NCI-H1417 treated with DMSO at 0.1 percent for 48 hours (cell line): ENCODE measurements around the gene NANOG.
"Not testable (repeated sequence)": the region's sequence is repeated elsewhere in the genome, so short reads cannot be mapped to it uniquely, and the experiment has no call there.

ENCODE experiments used
- DNase-seq: peaks from one replicate; lab custom pipeline; 2025; lab: John Stamatoyannopoulos, UW

The NANOG gene

GRCh38 chr12:7806319-7806718 is 17.1 kb downstream of the NANOG start:
- not testable (repeated sequence) for DNase-seq

DNA sequence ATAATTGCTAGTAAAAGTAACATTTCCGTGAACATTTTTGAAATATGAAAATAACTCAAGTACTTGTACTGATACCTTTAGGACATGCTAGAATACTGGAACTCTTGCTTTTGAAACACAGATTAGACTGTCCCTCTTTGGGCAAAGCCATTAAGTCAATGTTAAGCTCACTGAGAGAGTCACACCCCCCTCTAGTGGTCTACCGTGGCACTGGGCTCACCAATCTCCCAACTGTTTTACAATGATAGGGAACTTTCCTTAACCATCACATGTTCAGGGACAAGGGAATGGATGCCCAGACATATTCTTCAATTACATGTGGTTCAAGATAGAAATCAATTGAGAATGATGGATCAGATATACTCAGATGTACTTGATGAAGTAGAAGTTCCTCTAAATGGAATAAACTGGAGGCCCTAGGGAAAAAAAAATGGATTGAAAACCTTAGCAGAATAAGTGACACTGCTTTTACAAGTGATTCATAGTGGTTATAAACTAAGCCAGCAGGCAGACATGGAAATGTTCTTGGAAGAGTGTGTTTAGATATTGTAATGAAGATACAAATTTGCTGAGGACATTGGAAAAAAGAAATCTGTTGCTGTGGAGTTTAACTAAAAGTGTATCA is 17.8 kb downstream of the NANOG start:
- DNase-seq, result no peak

DNA sequence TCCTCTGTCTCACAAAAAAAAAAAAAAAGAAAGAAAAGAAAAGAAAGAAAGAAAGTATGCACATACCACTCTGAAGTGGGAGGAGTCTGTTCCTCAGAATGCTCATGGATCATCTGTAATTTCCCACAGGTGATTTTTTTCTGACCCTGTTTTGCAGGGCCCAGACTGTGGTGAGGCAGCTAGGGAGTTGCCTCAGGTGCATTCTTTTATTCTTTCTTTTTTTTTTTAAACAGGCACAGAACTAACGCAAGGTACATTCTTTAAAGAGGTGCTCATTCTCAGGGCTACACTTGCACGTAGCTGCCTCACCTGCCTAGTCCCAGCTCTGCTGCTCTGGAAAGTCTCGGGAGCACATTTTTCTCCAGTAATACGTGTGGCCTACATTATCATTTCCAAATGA is 36.6 kb downstream of the NANOG start:
- not testable (repeated sequence) for DNase-seq

- not testable (repeated sequence) for DNase-seq
These were observed 40.5 kb downstream of the NANOG start for GRCh38 chr12:7829737-7830136.

- no peak for DNase-seq
These were observed 43.0 kb downstream of the NANOG start for GRCh38 chr12:7832059-7832696.

- DNase-seq, result not testable (repeated sequence)
These were observed 44.0 kb downstream of the NANOG start for GRCh38 chr12:7833201-7833600.

DNA sequence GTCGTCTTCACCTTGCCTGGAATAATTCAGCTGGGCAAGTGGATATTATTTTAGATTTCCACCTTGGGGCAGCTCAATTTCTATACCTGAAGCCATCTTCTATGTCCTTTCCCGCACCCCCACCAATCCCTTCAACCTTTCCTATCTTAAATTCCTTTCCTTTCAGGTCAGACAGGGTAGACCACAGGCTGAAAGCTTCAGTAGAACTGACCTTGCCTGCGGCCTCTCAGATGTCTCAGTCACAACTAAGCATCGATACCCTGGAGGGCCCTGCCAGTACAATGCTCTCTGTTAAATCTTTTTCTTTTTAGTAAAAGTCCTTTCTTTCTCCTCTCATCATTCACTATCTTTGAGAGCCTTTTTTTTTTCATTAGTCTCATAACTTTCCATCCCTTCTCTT is 44.6 kb downstream of the NANOG start:
- no peak for DNase-seq

- DNase-seq, result no peak
These were observed 45.5 kb downstream of the NANOG start for GRCh38 chr12:7834701-7835100.

DNA sequence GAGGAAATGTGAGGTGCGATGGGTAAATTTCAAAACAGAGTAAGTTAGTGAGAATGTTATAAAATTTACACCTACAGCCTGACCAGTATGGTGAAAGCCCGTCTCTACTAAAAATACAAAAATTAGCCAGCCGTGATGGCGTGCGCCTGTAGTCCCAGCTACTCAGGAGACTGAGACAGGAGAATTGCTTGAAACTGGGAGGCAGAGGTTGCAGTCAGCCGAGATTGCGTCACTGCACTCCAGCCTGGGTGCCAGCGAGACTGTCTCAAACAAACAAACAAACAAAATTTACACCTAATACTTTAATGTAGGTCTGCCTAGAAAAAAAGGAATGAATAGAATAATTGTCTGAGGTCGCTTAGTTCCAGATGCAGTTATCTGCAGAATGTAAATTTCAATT is 45.9 kb downstream of the NANOG start:
- no peak for DNase-seq

GRCh38 chr12:7835766-7836165 is 46.6 kb downstream of the NANOG start:
- no peak for DNase-seq

- DNase-seq, result no peak
These were observed 48.2 kb downstream of the NANOG start for GRCh38 chr12:7837366-7837765.

- not testable (repeated sequence) for DNase-seq
These were observed 50.0 kb downstream of the NANOG start for GRCh38 chr12:7839226-7839625.

DNA sequence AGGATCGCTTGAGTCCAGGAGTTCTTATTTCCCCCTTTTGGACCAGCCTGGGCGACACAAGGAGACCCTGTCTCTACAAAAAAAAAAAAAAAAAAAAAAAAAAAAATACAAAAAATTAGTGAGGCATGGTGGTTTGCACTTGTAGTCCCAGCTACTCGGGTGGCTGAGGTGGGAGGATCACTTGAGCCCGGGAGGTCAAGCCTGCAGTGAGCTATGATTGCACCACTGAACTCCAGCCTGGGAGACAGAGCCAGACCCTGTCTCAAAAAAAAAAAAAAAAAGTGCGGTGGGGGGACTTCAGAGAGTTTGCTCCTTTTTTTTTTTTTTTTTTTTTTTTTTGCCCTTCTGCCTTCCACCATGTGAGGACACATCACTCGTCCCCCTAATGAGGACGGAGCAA is 50.6 kb downstream of the NANOG start:
- not testable (repeated sequence) for DNase-seq

- DNase-seq, result not testable (repeated sequence)
These were observed 53.2 kb downstream of the NANOG start for GRCh38 chr12:7842444-7842843.

GRCh38 chr12:7843149-7843548 is 53.9 kb downstream of the NANOG start:
- not testable (repeated sequence) for DNase-seq

- DNase-seq, result not testable (repeated sequence)
These were observed 54.4 kb downstream of the NANOG start for GRCh38 chr12:7843583-7843982.

DNA sequence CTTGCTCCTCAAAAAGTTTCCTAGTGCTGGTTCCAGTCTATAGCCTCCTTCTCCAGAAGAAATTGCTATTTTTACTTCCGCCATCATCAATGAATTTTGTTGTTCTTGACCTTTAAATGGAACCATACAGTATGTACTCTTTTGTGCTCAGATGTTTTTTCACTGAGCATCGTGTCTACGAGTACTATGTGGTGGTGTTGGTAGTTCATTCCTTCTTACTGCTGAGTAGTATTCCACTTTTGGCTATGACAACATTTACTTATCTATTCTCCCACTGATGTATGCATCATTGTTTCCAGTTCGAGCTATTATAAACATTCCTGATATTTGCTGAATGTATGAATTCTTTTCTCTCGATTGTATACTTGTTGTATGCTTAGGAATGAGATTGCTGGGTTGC is 54.9 kb downstream of the NANOG start:
- DNase-seq, result no peak

DNA sequence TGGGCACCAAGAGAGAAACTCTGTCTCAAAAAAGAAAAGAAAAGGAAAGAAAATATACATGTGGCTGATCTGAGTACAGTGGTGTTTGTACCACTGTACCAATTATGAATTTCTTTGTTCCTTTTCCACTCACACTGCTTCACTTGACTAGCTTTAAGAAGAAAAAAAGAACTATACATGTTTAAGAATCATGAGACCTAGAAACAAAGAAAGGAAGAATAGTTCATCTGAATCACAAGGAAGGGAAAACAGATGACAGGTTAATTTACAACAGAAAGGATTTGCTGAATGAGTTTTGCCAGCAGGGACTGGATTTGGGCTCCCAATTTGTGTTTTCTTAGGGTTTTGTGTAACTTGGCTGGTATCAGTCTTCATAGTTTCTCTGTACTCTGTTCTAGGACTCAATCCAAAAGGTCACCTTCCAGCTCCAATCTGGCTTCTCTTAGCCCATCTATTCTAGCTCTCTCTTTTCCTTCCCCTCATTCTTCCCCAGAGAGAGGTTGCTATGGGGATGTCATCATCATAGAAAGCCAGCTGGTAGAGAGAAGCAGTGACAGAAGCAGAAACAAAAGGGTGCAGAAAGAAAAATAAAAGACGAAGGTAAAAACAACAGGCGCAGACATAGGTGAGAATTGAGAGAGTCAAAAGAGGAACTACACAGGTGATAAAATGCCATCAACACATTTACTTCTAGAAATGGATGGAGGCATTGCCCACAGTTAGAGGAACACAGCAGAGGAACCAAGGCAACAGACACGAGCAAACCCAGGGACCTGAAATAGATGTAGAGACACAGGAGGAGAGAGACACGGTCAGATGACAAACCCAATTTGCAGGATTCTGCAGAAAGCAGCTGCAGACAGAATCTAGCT is 58.3 kb downstream of the NANOG start:
- not testable (repeated sequence) for DNase-seq

DNA sequence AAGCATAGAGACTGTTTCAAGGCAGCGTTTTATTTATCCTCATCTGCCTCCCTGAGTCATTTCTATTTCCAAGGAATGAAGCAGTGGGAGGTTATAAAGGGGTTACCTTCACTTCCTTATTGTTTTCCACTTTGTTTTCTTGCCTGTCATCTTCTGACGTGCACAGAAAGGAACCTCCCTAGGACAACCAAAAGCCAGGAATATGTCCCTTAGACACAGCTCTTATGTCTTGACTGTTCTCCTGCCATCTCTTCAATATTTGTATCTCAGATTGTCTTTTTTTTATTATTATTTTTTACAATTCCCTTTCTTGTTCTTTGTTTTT is 58.9 kb downstream of the NANOG start:
- DNase-seq, result not testable (repeated sequence)
